Testis (tissue), 2 donors: ENCODE data around the gene FYN.

Source experiments
- CTCF ChIP-seq, 3 experiments: fragments of 450-650 bp in 2 of 3; fragments of 200-600 bp in 1 of 3; sonication (generic) in 1 of 3; IDR thresholded peaks; one replicate each; pipeline ENCODE4 v1.5.1; 2016 to 2019; ENCODE audit warnings: antibody characterized with exemption in 3 of 3, mild to moderate bottlenecking in 2 of 3, moderate library complexity in 1 of 3
- POLR2A ChIP-seq: fragments of 450-650 bp; IDR thresholded peaks from one replicate; pipeline ENCODE4 v1.6.1; 2017; ENCODE audit warnings: antibody characterized with exemption, mild to moderate bottlenecking, moderate library complexity

DNA sequence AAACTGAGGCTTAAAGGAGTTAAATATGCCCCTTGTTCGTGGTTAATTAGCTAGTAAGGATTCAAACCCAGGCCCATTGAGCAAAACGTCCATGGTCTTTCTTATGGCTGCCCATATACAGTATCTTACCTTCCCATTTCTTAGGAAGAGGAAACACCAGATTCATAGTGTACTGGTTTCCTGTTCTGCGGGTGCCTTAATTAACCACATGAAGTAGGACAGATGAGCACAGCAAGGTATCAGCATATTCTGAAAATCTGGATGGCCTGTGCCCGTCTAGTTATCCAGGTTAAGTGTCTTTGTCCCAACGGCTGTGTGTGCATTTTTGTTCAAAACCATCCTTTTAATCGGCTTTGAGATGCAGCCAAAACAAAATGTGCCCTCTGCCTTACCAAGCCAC lies 174.1 kb downstream of the FYN start:
- no peak for TF ChIP-seq CTCF (IDR thresholded peaks at IDR 0.05)
- TF ChIP-seq POLR2A = no peak
